NCI-H2081 treated with DMSO at 0.1 percent for 48 hours (cell line): ENCODE measurements around the gene PLPPR3.

ENCODE experiments used
- DNase-seq: peaks from one replicate; lab custom pipeline; 2025; lab: John Stamatoyannopoulos, UW

Gene PLPPR3

GRCh38 chr19:821825-822503 lies at the start of gene PLPPR3:
Gene PLPPR3, minus strand, starts transcription at chr19:821955. Its CDS starts 396 bp downstream, at chr19:821559.
- no peak for DNase-seq

GRCh38 chr19:870963-871401 lies 49.2 kb upstream of the PLPPR3 start:
- DNase-seq: no peak

GRCh38 chr19:870314-870713 lies 48.6 kb upstream of the PLPPR3 start:
- no peak for DNase-seq

GRCh38 chr19:869245-870177 lies 47.8 kb upstream of the PLPPR3 start:
- no peak for DNase-seq

- no peak for DNase-seq
These were observed 46.9 kb upstream of the PLPPR3 start for GRCh38 chr19:868458-869244.

GRCh38 chr19:867855-868457 lies 46.2 kb upstream of the PLPPR3 start:
- no peak for DNase-seq

GRCh38 chr19:867301-867793 lies 45.6 kb upstream of the PLPPR3 start:
- DNase-seq: no peak

GRCh38 chr19:866769-867300 lies 45.1 kb upstream of the PLPPR3 start:
- DNase-seq: no peak

- DNase-seq: no peak
These were observed 41.5 kb upstream of the PLPPR3 start for GRCh38 chr19:863315-863620.

- no peak for DNase-seq
These were observed 41.0 kb upstream of the PLPPR3 start for GRCh38 chr19:862581-863314.

- DNase-seq: no peak
These were observed 40.2 kb upstream of the PLPPR3 start for GRCh38 chr19:861756-862580.

GRCh38 chr19:861141-861755 lies 39.5 kb upstream of the PLPPR3 start:
- DNase-seq: no peak

GRCh38 chr19:858868-859843 lies 37.4 kb upstream of the PLPPR3 start, which contains the start of gene CFD:
Gene CFD, plus strand, starts transcription at chr19:859664. Its CDS starts 26 bp downstream, at chr19:859690.
- DNase-seq: no peak

- DNase-seq: no peak
These were observed 36.5 kb upstream of the PLPPR3 start for GRCh38 chr19:858284-858683.

- no peak for DNase-seq
These were observed 33.9 kb upstream of the PLPPR3 start for GRCh38 chr19:855566-856120.

GRCh38 chr19:855142-855541 lies 33.4 kb upstream of the PLPPR3 start:
- no peak for DNase-seq

GRCh38 chr19:854549-854948 lies 32.8 kb upstream of the PLPPR3 start:
- no peak for DNase-seq
